Stimulated activated CD4-positive, alpha-beta T cell treated with anti-CD3 and anti-CD28 coated beads, TNF-alpha, amount 100 ng/mL, for 4 hours (primary cell): ENCODE data around the gene PEX1.
"Not testable (repeated sequence)": the region's sequence is repeated elsewhere in the genome, so short reads cannot be mapped to it uniquely, and the experiment has no call there.

Experiments used
- DNase-seq, 3 experiments: peaks; one replicate each; pipeline ENCODE4 v3.0.0-alpha.2; 2020; ENCODE audit warnings: low read depth in 3 of 3

PEX1 gene

DNA sequence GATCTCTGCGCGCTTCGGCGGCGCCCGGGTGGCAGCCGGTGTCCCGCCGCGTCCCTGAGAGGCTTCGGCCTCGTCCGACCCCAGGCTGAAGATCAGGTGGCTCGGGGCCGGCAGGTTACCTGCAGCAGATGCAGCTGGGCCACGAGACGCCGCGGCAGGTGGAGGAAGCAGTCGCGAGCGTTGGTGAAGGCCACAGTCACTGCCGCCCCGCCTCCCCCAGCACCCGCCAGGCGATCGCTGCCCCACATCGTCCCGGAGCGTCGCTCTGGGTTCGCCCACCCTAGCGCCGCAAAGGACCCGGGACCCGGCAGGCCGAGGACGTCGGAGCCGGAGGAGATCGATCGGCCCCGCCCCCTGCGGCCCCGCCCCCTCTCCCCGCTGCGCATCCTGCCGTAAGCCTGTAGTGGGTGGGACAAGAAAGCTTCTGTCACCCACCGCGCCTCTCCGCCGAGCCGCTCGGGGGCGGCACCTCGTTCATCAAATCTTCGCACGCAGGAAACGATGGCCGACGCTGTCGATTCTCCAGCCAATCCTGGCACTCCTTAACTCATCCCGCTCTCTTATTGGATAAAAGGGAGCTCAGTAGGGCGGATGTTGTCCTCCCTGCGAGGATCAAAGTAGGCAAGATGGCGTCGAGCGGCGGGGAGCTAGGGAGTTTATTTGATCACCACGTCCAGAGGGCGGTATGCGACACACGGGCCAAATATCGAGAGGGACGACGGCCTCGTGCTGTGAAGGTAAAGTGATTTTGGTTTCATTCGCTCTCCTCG, at the start of gene PEX1, which contains the start of gene RBM48:
TSS of gene PEX1 (minus strand) at position 333 of the 770 bp plus-strand sequence. CDS start at position 248, 85 bp downstream.
TSS of gene RBM48 (plus strand) at position 608 of the 770 bp plus-strand sequence. CDS start at position 627, 19 bp downstream.
- peak; percentile 71 to 92 (median 90) for DNase-seq

DNA sequence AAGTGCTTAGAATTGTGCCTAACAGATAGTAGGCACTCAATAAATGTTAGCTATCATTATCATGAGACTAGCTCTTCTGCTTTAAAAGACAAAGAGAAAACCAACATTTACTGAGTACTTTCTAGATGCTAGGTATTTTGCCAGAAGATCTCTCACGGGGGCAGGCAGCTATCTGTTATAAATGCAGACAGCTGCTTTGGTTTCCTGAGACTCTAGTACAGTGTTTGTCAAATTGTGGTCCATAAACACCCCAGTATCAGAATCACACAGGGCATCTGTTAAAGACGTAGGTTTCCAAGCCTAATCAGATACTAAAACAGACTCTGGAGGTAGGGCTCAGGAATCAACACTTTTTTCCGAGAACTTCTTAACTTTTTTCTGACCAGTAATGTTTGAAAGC, 48.0 kb upstream of the PEX1 start:
- DNase-seq = no peak

DNA sequence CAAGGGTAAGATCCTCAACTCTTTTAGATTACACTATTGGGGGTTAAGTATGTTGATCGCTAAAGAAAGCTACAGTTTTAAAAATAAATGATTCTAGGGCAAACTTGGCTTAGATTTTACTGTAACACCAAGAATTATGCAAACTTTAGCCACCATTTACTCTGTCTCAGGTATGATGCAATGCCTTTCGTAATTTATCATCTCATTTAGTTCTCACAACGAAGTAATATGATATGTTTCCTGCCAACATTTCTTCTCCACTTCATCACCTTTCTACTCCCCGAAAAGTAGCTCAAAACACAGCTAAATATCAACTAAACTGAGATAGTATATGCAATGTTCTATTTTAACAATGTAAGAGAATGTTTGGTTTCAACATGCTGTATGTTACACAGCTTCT, 40.8 kb upstream of the PEX1 start:
- DNase-seq = no peak

DNA sequence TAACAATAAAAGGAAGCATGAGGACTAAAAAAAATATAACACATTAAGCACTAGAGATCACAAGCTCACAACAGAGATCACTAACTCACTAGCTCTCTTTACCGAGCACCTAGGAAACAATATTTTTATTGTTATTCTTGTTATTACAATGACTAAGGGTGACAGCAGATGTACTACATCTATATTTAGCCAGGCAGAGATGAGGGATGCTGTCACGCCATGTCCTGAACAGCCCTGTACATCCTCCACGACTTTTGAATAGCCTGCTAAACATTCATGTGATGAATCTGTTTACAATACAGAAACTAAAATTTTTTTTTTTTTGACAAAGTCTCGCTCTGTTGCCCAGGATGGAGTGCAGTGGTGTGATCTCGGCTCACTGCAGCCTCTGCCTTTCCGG, 39.1 kb upstream of the PEX1 start:
- DNase-seq = no peak

DNA sequence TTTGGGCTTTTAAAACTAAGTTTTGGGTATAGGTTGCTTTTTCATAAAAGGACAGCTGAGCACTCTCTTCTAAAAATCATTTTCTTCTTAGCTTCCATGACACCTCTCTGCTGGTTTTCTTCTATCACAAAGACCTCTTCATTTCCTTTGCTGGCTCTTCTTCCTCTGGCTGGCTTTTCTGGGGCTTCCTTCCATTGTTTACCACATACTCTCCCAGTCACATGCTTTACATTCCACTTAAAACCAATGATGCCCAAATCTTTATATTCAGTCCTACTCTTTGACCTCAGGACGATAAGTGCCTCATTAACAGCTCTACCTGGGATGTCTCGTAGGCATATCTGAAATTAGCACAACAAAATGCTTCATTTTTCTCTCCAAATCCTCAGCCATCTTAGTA, 35.0 kb upstream of the PEX1 start:
- DNase-seq = no peak

DNA sequence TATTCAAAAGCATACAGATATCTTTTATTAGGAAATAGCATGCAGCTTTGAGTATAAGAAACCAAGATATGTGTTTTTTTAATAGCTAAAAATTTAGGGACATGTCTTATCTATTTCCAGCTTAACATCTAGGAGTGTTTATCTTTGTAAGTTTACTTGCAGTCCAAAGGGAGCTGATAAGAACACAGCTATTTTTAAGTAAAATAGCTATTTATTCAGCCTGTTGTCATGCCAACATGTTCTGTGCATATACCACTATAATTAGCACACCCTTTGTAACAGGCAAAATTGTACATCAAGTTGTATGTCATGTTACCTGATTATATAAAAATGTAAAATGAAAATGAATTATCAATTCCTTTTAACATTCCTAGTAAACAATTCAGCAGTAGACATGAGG, 32.3 kb upstream of the PEX1 start:
- no peak for DNase-seq

DNA sequence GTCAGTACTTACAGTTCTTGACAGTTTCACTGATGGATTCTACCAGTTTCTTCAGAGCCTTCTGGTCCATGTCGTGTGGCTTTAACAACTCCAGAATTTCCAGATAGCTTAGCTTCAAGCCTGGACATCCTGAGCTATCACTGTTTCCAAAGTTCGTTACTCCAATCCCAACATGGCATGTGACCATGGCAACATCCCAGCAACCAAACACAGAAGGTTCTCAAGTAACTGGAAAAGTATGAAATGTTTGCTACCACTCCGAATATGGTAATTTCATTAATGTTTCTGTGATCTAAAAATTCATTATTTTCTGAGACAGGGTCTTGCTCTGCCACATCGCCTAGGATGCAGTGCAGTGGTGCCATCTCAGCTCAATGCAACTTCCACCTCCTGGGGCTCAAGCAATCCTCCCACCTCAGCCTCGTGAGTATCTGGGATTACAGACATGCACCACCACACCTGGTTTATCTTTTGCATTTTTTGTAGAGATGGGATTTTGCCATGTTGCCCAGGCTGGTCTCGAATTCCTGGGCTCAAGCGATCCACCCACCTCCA, 29.6 kb upstream of the PEX1 start:
- DNase-seq = no peak

DNA sequence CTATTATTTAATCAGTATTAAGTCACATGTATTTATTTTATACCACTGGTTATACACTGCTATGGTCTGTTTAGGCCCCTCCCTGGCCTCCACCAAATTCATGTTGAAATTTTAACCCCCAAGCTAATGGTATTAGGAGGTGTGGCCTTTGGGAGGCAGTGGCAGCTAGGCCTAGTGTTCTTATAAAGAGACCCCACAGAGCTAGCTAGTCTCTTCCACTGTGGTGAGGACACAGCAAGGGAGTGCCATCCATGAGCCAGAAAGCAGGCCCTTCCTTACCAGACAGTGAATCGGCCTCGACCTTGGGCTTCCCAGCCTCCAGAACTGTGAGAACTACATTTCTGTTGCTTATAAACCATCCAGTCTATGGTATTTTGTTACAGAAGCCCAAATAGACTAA, 28.9 kb upstream of the PEX1 start:
- DNase-seq = no peak

DNA sequence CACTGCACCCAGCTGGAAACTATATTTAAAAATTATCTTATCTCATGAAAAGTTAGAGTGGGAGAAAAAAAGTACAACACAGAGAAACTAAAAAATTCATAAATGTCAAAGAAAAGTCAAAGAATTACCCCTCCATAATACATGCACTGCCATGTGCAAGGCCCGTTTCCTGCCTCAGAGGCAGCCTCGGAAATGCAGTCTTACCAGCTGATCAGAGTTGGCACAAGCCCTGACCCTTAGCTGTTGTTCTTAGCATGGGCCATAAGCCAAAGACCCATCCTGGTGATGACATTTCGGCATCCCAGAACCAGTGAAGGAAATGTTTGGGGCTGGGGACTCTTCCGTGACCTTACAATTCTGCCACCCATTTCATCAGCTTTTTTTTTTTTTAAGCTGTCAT, 21.9 kb upstream of the PEX1 start:
- no peak for DNase-seq

DNA sequence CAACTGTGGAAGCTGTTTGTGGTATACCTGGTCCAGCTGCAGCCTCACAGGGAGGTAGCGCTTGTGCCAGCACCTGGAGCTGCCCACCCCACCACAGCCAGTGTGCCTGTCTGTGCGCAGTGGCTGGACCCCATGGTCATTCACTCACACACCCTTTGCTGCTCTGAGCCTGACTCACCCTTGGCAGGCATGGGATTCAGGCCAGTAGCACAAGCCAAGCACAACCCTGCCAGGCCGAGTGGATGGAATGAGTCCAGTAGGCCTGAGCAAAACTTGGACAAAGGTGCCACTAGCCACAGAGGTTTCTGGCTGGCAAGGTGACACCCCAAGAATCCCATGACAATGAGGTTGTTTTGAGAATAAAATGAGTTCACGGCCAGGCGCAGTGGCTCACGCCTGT, 19.3 kb upstream of the PEX1 start:
- no peak for DNase-seq

DNA sequence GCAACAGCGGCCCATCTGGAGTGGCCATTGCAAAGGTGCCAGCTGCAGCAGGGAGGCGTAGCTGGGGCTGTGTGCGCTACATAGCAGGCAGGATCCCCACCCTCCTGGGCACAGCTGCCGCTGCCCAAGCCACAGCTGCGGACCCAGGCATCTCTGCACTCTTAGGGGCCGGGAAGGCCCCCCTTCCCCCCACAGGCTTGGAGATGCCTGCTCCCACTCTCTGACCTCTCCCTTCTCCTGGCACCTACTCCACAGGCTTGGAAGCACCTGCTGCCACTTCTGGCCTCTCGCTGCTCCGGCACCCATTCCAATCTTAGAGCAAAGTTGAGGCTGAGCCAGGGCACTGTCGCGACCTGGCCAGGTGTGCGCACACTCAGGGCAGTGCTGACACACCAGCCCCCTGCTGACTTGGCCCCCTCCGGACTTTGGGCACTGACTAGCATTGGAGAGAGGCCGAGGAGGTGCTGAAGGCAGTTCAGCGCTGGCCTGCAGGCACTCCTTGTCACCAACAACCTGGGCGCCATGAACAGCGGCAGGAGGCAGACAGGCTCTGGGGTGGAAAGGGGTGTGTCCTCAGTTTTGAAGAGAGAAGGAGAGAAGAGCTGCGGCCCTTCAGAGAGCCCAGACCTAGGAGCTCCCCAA, 18.7 kb upstream of the PEX1 start:
- DNase-seq = no peak

DNA sequence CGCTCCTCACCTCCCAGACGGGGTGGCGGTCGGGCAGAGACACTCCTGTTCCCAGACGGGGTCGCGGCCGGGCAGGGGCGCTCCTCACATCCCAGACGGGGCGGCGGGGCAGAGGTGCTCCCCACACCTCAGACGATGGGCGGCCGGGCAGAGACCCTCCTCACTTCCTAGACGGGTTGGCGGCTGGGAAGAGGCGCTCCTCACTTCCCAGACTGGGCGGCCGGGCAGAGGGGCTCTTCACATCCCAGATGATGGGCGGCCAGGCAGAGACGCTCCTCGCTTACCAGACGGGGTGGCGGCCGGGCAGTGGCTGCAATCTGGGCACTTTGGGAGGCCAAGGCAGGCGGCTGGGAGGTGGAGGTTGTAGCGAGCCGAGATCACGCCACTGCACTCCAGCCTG, 16.8 kb upstream of the PEX1 start:
- not testable (repeated sequence) for DNase-seq

DNA sequence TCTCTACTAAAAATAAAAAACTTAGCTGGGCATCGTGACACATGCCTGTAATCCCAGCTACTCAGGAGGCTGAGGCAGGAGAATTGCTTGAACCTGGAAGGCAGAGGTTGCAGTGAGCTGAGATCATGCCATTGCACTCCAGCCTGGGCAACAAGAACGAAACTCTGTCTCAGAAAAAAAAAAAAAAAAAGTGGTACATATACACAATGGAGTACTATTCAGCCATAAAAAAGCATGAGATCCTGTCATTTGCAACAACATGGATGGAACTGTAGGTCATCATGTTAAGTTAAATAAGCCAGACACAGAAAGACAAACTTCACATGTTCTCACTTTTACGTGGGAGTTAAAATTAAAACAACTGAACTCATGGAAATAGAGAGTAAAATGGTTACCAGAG, 15.2 kb upstream of the PEX1 start:
- DNase-seq = not testable (repeated sequence)

DNA sequence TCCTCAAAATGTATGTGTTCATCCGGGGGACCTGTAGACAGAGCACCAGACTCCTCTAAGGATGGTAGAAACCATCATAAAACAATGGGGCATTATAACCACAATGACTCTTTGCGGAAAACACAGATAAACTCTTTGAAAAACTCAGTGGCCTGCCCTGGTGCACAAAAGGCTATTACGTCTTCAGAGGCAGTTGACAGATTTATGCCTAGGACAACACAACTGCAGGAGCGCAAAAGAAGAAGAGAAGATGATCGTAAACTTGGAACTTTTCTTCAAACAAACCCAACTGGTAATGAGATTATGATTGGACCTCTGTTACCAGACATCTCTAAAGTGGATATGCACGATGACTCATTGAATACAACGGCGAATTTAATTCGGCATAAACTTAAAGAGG, 6.3 kb upstream of the PEX1 start:
- DNase-seq = no peak

DNA sequence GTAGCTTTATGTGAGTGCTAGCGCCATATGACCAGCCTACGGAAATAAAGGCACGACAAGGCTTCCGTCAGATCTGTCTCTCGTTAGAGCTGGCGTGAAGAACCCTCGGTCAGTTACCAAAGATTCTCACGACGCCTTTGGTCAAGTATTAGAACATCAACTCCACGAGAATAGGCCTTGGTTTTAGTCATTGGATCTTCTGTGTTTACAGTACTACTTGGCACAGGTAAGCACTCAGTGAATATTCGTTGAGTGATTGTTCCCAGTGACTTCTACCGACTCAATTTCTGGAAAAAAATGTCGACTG, 591 bp upstream of the PEX1 start:
- DNase-seq = no peak

DNA sequence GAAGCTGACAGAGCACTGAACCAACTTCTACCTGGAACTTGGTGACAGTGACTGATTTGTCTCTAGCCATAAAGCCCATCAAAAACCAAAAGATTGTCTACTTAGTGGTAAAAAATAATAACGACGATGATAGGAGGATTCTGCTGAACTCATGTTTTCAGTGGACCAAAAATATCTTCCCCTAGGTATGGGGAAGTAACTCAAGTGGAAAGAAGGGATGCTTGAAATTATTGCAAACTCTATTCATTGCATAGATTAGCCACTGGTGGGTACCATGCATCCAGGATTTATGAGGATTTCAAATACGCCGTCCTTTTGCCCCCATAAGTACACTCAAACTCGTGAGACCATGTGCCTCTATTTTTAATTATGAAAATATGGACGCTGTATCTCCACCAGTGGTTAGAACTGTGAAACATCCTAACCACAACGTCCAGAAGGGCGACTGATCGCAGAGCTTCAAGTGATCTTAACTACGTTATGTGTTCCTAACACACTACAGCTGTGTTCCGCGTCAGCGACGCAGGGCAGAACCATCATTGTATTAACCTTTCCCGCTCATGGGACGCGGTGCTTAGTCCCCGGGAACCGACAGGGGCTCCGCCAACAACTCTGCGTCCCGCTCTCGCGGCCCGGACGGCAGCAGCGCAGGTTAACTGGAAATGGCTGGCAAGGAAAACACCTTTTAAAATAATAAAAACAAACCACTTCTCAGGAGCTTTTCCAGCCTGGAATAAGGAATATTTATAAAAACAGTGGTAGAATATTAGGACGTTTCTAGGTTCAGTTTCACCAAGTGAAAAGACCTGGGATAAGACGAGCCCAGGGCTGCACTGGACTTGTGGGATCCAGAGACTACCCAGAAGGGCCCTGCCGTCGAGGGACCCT, 776 bp downstream of the PEX1 start:
- peak; percentile 5 to 13 (median 7) for DNase-seq

DNA sequence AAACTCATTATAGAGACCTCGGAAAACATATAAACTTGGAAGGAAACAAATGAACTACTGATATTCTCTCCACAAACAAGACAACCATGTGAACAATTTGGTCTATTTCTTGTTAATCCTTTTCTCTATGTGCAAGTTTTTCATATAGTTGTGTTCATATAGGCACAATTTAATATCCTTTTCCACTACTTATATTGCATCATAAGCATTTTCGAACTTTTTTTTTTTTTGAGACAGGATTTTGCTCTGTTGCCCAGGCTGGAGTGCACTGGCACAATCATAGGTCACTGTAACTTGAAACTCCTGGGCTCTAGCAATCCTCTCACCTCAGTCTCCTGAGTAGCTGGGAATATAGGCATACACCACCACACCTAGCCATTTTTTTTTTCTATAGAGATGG, 5.2 kb downstream of the PEX1 start:
- no peak for DNase-seq

DNA sequence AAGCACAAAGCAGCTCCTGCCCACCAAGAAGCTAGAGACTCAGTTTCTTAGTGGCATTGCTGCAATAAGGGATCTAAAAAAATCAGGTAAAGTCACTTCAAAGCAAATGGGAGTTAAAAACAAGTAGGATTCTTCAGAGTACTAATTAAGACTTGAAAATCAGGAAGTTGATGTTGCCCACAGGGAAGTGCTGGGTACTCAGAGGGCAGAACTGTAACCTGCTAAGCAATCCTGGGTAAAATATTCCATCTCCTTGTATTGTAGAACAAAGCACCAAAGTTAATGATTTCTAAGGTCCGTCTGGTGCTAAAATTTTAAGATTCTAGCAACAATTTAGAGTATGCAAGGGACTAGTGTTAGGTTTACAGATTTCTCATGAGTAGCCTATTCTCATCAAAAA, 8.3 kb downstream of the PEX1 start:
- DNase-seq = no peak

DNA sequence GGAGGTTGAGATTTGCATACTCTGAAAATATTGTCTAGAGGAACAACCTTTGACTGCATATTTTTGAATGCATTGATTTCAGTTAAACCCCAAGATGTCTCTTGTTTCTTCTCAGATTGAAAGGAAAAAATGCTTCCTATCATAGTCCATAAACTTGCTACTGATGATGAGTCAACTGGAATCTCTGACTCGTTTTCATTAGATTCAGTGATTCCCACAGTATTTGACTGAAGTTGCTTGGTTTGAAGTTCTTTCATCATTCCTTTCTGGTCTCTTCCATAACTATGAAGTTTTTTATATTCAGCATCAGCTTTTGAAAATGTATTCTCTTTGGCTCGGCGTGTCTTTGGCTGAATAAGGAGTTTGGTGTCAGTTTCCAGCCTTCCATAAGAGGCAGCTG, 10.7 kb downstream of the PEX1 start:
- DNase-seq = no peak

DNA sequence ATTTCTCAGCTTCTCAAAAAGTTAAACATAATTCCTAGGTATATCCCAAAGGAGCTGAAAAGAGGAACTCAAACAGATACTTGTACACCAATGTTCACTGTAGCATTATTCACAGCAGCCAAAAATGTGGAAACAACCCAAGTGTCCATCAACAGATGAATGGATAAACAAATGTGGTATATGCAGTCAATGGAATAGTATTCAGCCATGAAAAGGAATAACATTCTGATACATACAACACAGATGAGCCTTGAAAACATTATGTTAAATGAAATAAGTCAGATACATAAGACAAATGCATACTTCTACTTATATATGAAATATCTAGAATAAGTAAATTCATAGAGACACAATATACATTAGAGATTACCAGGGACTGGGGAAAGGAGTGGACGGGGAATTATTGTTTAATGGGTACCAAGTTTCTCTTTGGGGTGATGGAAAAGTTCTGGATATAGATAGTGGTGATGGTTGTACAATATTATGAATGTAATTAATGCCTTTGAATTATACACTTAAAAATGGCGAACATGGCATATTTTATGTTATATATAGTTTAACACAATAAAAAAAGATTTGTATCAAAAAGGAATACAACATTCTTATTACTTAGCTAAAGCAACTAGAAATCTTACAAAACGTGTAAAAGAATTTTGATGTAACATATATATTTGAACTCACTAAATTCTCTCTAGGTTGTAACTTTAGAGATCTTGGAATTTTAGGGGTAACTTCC, 15.0 kb downstream of the PEX1 start:
- DNase-seq = no peak

DNA sequence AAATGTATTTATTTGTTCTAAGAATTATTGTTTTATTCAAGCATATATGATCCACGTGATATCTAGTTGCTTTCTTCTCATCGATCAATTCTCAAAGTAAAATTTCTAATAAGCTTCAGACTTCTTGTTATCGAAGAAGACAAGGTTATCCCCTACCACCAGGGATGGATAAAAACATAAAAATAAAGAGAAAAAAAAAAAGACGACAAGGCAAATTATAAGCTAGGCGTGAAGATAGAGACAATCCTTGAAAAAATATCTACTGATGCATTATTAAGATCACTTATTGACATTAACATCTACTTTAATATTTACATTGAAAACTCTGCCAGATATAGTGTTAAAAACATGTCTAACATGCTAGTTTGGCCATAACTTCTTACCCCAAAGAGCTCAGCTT, 19.4 kb downstream of the PEX1 start:
- DNase-seq = no peak

DNA sequence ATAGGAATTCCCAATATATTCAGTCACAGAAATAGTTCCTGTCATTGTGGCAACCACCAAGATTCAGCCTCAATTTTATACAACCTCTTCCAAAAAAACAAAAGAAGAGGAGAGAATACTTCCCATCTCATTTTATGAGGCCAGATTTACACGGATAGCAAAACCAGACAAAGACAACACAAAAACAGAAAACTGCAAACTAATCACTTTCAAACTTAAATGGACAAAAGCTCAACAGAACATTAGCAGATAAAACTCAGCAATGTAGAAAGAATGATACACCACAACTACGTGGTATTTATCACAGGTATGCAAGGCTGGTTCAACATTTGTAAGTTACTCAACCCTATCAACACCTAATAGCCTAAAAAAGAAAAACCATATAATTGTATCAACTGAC, 22.0 kb downstream of the PEX1 start:
- no peak for DNase-seq
